Gastrocnemius medialis (tissue), 4 donors: ENCODE measurements around the gene UNC5C. TPM values are rescaled to one million over a fixed set of nuclear protein-coding genes. Genes with fewer than 3 reads are reported as not detected.

ENCODE experiments used
- ATAC-seq, 2 donors: fragments of 150-250 bp; one replicate each; pipeline ENCODE4 v1.9.1; 2016
- DNase-seq, 2 donors: peaks; one replicate each; pipeline ENCODE4 v3.0.0-alpha.2; 2019
- H3K27ac ChIP-seq, 4 donors: fragments of 200-600 bp; sonication (generic); 1 replicate in 1 of 4; 2 replicates in 3 of 4; pipeline ENCODE4 v1.5.1; 2016 to 2018; ENCODE audit warnings: mild to moderate bottlenecking in 2 of 4, moderate library complexity in 1 of 4
- H3K27me3 ChIP-seq, 3 donors: fragments of 200-600 bp; sonication (generic) in 2 of 3; 1 replicate in 1 of 3; 2 replicates in 2 of 3; pipeline versions ENCODE4 v1.5.1 to v1.6.0; 2016 to 2019; ENCODE audit warnings: mild to moderate bottlenecking in 1 of 3, moderate library complexity in 1 of 3
- H3K36me3 ChIP-seq, 2 donors: fragments of 200-600 bp; sonication (generic) in 1 of 2; one replicate each; pipeline ENCODE4 v1.5.1; 2017 to 2018
- H3K4me1 ChIP-seq, 2 donors: fragments of 200-600 bp; sonication (generic) in 1 of 2; one replicate each; pipeline ENCODE4 v1.5.1; 2016 to 2017; ENCODE audit warnings: mild to moderate bottlenecking in 2 of 2
- H3K4me3 ChIP-seq, 4 donors: fragments of 200-600 bp; sonication (generic) in 3 of 4; 1 replicate in 1 of 4; 2 replicates in 3 of 4; pipeline ENCODE4 v1.5.1; 2016 to 2019; ENCODE audit warnings: mild to moderate bottlenecking in 2 of 4
- H3K9me3 ChIP-seq, 3 donors: fragments of 200-600 bp; sonication (generic) in 2 of 3; 1 replicate in 1 of 3; 2 replicates in 2 of 3; pipeline ENCODE4 v1.5.1; 2016 to 2019
- POLR2A ChIP-seq, 2 donors: fragments of 450-650 bp; IDR thresholded peaks; one replicate each; pipeline ENCODE4 v1.6.1; 2017; ENCODE audit warnings: antibody characterized with exemption in 2 of 2, mild to moderate bottlenecking in 2 of 2, moderate library complexity in 2 of 2
- in situ Hi-C, 4 donors: fragments of 200-750 bp; cut with MboI; loops; one replicate each; pipeline versions ENCODE4 v1.15.0 to v1.8.0; 2017; ENCODE audit warnings: low sequenced_read_pairs in 4 of 4
- intact Hi-C: fragments of 100-400 bp; cut with DNase I; formaldehyde crosslinking; loops from one replicate; pipeline ENCODE4 v1.15.1; 2023; ENCODE audit warnings: low total_unique reads
- total RNA-seq, 4 donors: library from RNA; depleted of rRNA; stranded (reverse); fragments of >200 nt; gene quantifications; one replicate each; pipeline versions ENCODE4 v1.1.0 to v1.2.3, GENCODE V29; 2016
- TF ChIP-seq, protein P1 (sequence below), 5 experiments: fragments of 450-650 bp in 3 of 5; fragments of 200-600 bp in 2 of 5; sonication (generic) in 2 of 5; IDR thresholded peaks in 4 of 5; conservative IDR thresholded peaks in 1 of 5; 1 replicate in 4 of 5; 2 replicates in 1 of 5; pipeline ENCODE4 v1.5.1; 2016 to 2019; ENCODE audit warnings: antibody characterized with exemption in 5 of 5, mild to moderate bottlenecking in 3 of 5, moderate library complexity in 3 of 5

Gene UNC5C
- total RNA-seq, 4 donors from 2014 or later = 0.07 to 0.33 (median 0.23) TPM; not detected in 1

- DNase-seq (no peak), ATAC-seq (no peak)
- in situ Hi-C loops = no loop called here
- intact Hi-C loops = no loop called here
- no peak overlapping the region for H3K4me3 ChIP-seq
- H3K27me3 ChIP-seq = no peaks in the 10 kb centered on the region
- H3K9me3 ChIP-seq = no peaks in the 10 kb centered on the region
- H3K36me3 ChIP-seq = no peaks in the 10 kb centered on the region
- peaks cover 0 to 4% of the 10 kb centered on the region in 2 donors for H3K4me1 ChIP-seq
- TF ChIP-seq, protein P1, sequence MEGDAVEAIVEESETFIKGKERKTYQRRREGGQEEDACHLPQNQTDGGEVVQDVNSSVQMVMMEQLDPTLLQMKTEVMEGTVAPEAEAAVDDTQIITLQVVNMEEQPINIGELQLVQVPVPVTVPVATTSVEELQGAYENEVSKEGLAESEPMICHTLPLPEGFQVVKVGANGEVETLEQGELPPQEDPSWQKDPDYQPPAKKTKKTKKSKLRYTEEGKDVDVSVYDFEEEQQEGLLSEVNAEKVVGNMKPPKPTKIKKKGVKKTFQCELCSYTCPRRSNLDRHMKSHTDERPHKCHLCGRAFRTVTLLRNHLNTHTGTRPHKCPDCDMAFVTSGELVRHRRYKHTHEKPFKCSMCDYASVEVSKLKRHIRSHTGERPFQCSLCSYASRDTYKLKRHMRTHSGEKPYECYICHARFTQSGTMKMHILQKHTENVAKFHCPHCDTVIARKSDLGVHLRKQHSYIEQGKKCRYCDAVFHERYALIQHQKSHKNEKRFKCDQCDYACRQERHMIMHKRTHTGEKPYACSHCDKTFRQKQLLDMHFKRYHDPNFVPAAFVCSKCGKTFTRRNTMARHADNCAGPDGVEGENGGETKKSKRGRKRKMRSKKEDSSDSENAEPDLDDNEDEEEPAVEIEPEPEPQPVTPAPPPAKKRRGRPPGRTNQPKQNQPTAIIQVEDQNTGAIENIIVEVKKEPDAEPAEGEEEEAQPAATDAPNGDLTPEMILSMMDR (IDR thresholded peaks at IDR 0.05 in 4 of 5, conservative IDR thresholded peaks at IDR 0.05 in 1 of 5) = no peak
- no peak for TF ChIP-seq POLR2A (IDR thresholded peaks at IDR 0.05)
- no peak overlapping the region for H3K27ac ChIP-seq
Measured at GRCh38 chr4:95361696-95361965, 187.1 kb downstream of the UNC5C start.

GRCh38 chr4:95360906-95361695, 187.7 kb downstream of the UNC5C start:
- TF ChIP-seq, protein P1 (IDR thresholded peaks at IDR 0.05 in 4 of 5, conservative IDR thresholded peaks at IDR 0.05 in 1 of 5) = no peak
- no peak for TF ChIP-seq POLR2A (IDR thresholded peaks at IDR 0.05)
- Histone ChIP-seq H3K9me3 (no peaks in the 10 kb centered on the region), H3K27me3 (no peaks in the 10 kb centered on the region), H3K4me1 (peaks cover 0 to 4% of the 10 kb centered on the region in 2 donors), H3K4me3 (no peak overlapping the region), H3K36me3 (no peaks in the 10 kb centered on the region), H3K27ac (no peak overlapping the region)
- in situ Hi-C loops (no loop called here), intact Hi-C loops (no loop called here)
- ATAC-seq = no peak
- no peak for DNase-seq

DNA sequence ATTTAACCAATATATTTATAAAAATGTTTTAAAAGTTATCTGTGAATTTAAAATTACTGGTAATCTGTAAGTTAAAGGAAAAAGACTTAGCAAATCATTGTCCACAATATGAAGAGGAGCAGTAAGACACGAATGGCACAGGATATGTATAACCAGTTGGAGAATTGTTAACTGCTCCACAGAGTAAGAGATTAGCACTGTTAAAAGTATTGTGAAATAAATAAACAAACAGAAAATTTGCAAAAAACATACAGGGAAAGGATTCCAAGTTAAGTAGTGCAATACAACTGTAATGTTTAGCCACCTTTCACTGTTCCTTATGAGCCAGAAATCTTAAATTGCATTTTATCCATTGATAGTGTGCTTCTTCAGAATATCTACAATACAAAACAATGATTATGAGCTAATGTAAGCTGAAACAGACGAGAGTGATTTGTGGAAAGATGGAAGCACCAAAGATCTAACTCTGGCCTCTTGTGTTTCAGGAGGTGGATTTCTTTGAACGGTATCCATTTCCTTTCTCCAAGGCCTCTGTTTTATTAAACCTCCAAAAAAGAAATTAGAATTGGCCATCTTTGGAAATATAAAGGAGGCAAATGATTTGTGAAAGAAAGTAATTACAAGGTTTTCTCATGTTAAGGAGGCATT, 188.4 kb downstream of the UNC5C start:
- TF ChIP-seq, protein P1 (IDR thresholded peaks at IDR 0.05 in 4 of 5, conservative IDR thresholded peaks at IDR 0.05 in 1 of 5) = no peak
- TF ChIP-seq POLR2A (IDR thresholded peaks at IDR 0.05) = no peak
- ATAC-seq = no peak
- DNase-seq = no peak
- intact Hi-C loops = no loop called here
- Histone ChIP-seq H3K9me3 (no peaks in the 10 kb centered on the region), H3K27ac (no peak overlapping the region), H3K36me3 (no peaks in the 10 kb centered on the region), H3K27me3 (no peaks in the 10 kb centered on the region), H3K4me3 (no peak overlapping the region), H3K4me1 (peaks cover 0 to 4% of the 10 kb centered on the region in 2 donors)
- in situ Hi-C loops = no loop called here

DNA sequence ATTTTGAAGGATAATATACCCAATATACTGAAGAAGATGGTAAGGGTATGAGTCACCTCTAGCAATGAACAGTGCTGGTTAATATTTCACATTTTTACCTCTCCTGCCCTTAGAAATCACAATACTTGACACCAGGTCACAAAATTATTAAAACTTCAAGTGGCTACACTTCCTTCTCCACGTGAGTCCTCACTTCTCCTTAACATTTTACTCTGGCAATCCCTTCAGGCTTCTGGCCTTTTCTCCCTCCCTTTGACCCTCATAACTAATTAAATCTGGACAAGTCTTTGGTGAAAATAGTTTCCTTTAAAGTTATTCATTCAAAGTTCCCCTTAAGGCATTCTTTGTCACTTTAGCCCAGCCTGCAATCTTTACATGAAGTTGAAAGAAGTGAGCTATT, 190.4 kb downstream of the UNC5C start:
- DNase-seq = no peak

More for the DNA sequence above, 190.4 kb downstream of the UNC5C start:
- intact Hi-C loops = no loop called here
- in situ Hi-C loops = no loop called here
- Histone ChIP-seq H3K4me3 (no peak overlapping the region), H3K27me3 (no peaks in the 10 kb centered on the region), H3K27ac (no peak overlapping the region), H3K4me1 (peaks cover 0 to under 1% of the 10 kb centered on the region in 2 donors), H3K36me3 (no peaks in the 10 kb centered on the region), H3K9me3 (no peaks in the 10 kb centered on the region)
- no peak for ATAC-seq
- TF ChIP-seq POLR2A (IDR thresholded peaks at IDR 0.05) = no peak
- TF ChIP-seq, protein P1 (IDR thresholded peaks at IDR 0.05 in 4 of 5, conservative IDR thresholded peaks at IDR 0.05 in 1 of 5) = no peak
